Testis (tissue), 2 donors: ENCODE measurements around the gene TCERG1L.

Experiments used
- CTCF ChIP-seq, 3 experiments: fragments of 450-650 bp in 2 of 3; fragments of 200-600 bp in 1 of 3; sonication (generic) in 1 of 3; IDR thresholded peaks; one replicate each; pipeline ENCODE4 v1.5.1; 2016 to 2019; ENCODE audit warnings: antibody characterized with exemption in 3 of 3, mild to moderate bottlenecking in 2 of 3, moderate library complexity in 1 of 3
- POLR2A ChIP-seq: fragments of 450-650 bp; IDR thresholded peaks from one replicate; pipeline ENCODE4 v1.6.1; 2017; ENCODE audit warnings: antibody characterized with exemption, mild to moderate bottlenecking, moderate library complexity

- TF ChIP-seq CTCF (IDR thresholded peaks at IDR 0.05) (no peak), POLR2A (no peak)
These were observed 66.7 kb downstream of the TCERG1L start for GRCh38 chr10:131244836-131245235.
